ENCODE results near the gene SPAG6.

SPAG6 gene

DNA sequence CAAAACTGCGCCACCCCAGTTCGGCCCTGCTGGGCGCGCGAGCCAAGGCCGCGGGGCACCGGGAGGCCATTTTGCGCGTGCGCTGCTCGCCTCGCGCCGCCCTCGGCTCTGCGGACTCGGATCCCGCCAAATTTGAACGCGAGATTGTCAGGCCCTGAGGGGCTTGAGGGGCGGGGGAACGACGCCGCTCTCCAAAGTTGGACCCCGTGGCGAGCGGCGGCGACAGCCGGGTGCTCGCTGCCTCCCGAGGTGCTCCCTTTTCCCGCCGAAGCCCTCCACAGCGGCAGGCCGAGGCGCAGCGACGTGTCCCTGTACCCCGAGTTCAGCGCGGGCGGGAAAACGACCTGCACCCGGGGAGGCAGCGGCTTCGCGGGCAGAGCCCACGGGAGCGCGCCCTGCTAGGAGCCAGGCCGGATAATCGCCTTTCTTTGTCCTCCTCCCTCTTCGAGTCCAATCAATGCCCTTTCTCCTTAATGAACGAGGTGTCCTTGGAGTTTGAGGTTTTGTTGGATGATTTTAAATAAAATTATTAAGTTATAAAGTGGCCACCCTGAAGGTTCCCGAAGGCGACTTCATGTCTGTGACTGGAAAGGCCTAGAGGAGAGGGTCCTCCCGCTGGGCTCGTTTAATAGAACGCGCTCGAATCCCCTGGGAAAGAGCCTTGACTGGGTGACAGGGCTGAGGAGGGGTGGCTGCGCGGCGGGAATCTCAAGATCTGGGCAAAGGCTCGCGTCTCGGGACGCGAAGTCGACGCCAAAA, 10.7 kb upstream of the SPAG6 start:
- no peak for DNase-seq (ENCODE audit: low spot score)
- TF ChIP-seq, protein P1, sequence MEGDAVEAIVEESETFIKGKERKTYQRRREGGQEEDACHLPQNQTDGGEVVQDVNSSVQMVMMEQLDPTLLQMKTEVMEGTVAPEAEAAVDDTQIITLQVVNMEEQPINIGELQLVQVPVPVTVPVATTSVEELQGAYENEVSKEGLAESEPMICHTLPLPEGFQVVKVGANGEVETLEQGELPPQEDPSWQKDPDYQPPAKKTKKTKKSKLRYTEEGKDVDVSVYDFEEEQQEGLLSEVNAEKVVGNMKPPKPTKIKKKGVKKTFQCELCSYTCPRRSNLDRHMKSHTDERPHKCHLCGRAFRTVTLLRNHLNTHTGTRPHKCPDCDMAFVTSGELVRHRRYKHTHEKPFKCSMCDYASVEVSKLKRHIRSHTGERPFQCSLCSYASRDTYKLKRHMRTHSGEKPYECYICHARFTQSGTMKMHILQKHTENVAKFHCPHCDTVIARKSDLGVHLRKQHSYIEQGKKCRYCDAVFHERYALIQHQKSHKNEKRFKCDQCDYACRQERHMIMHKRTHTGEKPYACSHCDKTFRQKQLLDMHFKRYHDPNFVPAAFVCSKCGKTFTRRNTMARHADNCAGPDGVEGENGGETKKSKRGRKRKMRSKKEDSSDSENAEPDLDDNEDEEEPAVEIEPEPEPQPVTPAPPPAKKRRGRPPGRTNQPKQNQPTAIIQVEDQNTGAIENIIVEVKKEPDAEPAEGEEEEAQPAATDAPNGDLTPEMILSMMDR (IDR thresholded peaks at IDR 0.05; ENCODE audit: extremely low read depth, insufficient read depth, missing control alignments), result no peak
- in situ Hi-C loops (cut with MboI; ENCODE audit: low pct_unique_long_range_greater_than_20kb, low sequenced_read_pairs, unreplicated experiment), result no loop called here

DNA sequence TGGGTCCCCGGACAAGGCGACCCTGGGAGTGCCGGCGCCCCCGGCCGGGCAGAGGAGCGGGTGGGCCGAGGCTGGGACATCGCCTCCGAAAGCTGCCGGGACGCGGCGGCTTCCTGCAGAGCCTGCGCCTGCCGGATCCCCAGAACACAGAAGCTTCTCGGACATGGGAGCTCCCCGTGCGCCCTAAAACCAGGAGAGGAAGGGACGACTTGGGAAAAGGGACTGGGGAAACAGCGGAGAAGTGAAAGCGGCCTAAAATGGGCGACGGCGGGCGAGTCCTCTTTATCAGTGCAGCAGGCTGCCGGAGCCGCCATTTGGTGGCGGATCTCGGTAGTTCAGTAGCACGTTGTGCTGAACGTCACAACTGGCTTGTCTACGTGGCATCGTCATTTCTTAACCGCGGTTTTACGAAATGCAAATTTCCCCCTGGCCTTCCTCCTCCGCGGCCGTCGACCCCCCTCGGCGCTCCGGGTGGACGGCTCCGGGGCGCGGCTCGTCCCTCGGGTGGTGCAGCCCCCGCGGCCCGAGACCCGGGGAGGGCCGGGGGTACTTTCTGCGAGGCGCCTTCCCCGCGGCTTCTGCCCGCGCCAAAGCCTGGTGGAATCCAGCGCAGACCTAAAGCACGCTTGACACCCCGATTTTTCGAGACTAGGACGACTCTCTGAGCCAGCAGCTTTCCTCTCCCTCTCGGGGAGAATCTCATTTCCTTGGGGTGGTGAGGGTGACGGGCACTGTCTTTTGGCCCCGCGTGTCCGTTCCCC, 9.9 kb upstream of the SPAG6 start:
- TF ChIP-seq, protein P1 (IDR thresholded peaks at IDR 0.05; ENCODE audit: extremely low read depth, insufficient read depth, missing control alignments), result peak; percentile 4
- DNase-seq (ENCODE audit: low spot score), result peak; percentile 90
- in situ Hi-C loops (cut with MboI; ENCODE audit: low pct_unique_long_range_greater_than_20kb, low sequenced_read_pairs, unreplicated experiment), result no loop called here

DNA sequence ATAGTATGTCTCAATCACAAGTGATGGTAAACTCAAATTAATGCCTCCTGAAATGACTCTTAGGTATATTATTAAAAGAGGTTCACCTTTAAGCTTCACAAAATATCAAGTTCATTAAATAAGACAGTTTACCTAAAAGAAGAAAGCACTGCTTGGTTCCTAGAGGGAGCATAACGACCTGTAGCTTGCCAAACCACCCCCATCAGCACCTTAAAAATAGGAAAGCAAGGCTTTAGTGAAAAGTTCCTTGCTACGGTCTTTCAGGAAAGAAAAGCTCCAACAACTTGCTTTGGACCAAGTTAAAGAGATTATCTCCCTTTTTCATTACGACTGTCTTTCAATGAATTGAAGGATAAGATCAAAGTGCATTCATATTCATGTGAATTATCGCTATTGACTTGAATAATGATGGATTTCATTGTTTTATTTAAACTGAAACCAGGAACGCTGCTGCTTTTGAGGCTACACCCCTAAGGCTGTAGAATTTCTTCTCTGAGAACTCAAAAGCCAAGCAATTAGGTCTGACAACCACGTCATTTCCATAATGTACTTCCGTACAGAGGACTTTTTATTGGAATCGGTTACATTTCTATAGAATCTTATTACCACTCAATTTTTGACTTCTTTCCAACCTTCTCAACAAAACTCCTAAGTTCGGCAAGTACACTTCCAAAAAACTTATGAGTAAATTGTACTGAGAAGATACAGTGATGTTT, 7.0 kb upstream of the SPAG6 start:
- in situ Hi-C loops (cut with MboI; ENCODE audit: low pct_unique_long_range_greater_than_20kb, low sequenced_read_pairs, unreplicated experiment), result no loop called here
- TF ChIP-seq, protein P1 (IDR thresholded peaks at IDR 0.05; ENCODE audit: extremely low read depth, insufficient read depth, missing control alignments), result no peak
- DNase-seq (ENCODE audit: low spot score), result no peak

DNA sequence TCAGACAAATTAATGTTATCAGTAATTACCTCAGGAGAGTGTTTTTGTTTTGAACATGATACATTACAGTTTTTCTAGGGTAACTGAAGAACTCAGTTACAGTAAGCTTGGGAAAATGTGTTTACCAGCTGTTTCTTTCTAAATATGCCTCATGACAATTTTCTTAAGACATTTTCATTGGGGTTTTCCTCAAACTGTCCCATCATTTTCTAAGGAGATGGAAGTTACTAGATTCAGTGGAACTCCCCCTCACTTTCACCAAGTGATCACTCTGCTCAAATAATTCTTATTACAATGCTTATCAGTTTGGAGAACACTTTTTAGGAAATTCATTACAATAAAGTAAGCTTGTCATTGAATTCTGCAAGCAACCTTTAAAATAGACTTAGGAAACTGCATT, 6.4 kb upstream of the SPAG6 start:
- TF ChIP-seq, protein P1 (IDR thresholded peaks at IDR 0.05; ENCODE audit: extremely low read depth, insufficient read depth, missing control alignments), result no peak
- DNase-seq (ENCODE audit: low spot score), result no peak
- in situ Hi-C loops (cut with MboI; ENCODE audit: low pct_unique_long_range_greater_than_20kb, low sequenced_read_pairs, unreplicated experiment), result no loop called here

DNA sequence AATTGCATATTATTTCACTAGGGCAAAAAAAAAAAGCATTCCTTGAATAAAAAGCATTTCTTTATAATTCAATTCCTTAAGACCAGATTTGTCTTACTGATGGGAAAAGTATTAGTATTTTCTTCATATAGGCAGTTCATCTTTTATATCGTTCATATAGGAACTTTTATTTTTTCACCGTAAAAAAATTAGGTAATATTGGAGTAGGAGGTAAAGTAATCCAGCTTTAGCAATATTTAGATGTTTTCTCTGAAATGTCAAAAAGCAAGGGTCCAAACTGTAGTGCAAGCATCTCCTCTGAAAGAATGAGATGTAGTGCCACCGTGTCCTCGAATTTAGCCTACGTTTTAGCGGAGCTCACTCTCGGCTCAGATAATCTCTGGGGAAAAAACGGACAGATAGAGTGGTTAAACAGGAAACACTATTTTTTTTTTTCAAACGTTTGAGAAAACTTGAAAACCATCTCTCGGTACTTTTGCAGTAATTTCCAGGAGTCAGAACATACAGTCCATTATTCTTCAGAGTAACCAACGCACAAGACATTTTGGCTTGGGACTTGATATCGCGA, 5.5 kb upstream of the SPAG6 start:
- in situ Hi-C loops (cut with MboI; ENCODE audit: low pct_unique_long_range_greater_than_20kb, low sequenced_read_pairs, unreplicated experiment), result no loop called here
- no peak for DNase-seq (ENCODE audit: low spot score)
- TF ChIP-seq, protein P1 (IDR thresholded peaks at IDR 0.05; ENCODE audit: extremely low read depth, insufficient read depth, missing control alignments), result no peak

Measured in GM13977 (cell line).